Hepatocyte (in vitro differentiated cells): ENCODE results near the gene TBL3. TPM values are rescaled to one million over a fixed set of nuclear protein-coding genes. Genes with fewer than 3 reads are reported as not detected.

Experiments
- DNase-seq: peaks from one replicate; pipeline ENCODE4 v3.0.0-alpha.2; 2016; ENCODE audit warnings: low spot score
- H2AFZ ChIP-seq: fragments of 200-600 bp; sonication (generic); 2 replicates; pipeline ENCODE4 v1.6.0; 2016; ENCODE audit warnings: antibody characterized with exemption, mild to moderate bottlenecking
- H3K27ac ChIP-seq: fragments of 200-600 bp; sonication (generic); 2 replicates; pipeline ENCODE4 v1.5.1; 2016; ENCODE audit warnings: mild to moderate bottlenecking
- H3K27me3 ChIP-seq: fragments of 200-600 bp; sonication (generic); 2 replicates; pipeline ENCODE4 v1.6.1; 2016
- H3K36me3 ChIP-seq: fragments of 200-600 bp; sonication (generic); replicated peaks from 2 replicates; pipeline ENCODE4 v1.5.1; 2016; ENCODE audit warnings: low read depth; ENCODE audit not compliant: insufficient read depth
- H3K4me1 ChIP-seq: fragments of 200-600 bp; sonication (generic); 2 replicates; pipeline ENCODE4 v1.5.1; 2016; ENCODE audit warnings: mild to moderate bottlenecking, moderate library complexity; ENCODE audit not compliant: insufficient read depth
- H3K4me2 ChIP-seq: fragments of 200-600 bp; sonication (generic); 2 replicates; pipeline ENCODE4 v1.6.0; 2016
- H3K4me3 ChIP-seq: fragments of 200-600 bp; sonication (generic); 2 replicates; pipeline ENCODE4 v1.5.1; 2016; ENCODE audit warnings: mild to moderate bottlenecking
- H3K79me2 ChIP-seq: fragments of 200-600 bp; sonication (generic); 2 replicates; pipeline ENCODE4 v1.6.0; 2017; ENCODE audit warnings: mild to moderate bottlenecking
- H3K9me2 ChIP-seq: fragments of 200-600 bp; sonication (generic); replicated peaks from 2 replicates; pipeline ENCODE4 v1.6.0; 2017; ENCODE audit warnings: mild to moderate bottlenecking; ENCODE audit not compliant: insufficient read depth
- H3K9me3 ChIP-seq: fragments of 200-600 bp; sonication (generic); 2 replicates; pipeline ENCODE4 v1.5.1; 2016; ENCODE audit warnings: low read depth, mild to moderate bottlenecking
- H4K20me1 ChIP-seq: fragments of 200-600 bp; sonication (generic); 2 replicates; pipeline ENCODE4 v1.6.0; 2016; ENCODE audit warnings: mild to moderate bottlenecking; ENCODE audit not compliant: insufficient read depth, poor library complexity, severe bottlenecking
- EZH2 ChIP-seq: fragments of 200-600 bp; sonication (generic); IDR thresholded peaks from 2 replicates; pipeline ENCODE4 v1.6.1; 2016; ENCODE audit warnings: antibody characterized with exemption, mild to moderate bottlenecking, borderline replicate concordance
- EZH2phosphoT487 ChIP-seq: fragments of 200-600 bp; sonication (generic); IDR thresholded peaks from one replicate; pipeline ENCODE4 v1.6.1; 2018; ENCODE audit warnings: antibody characterized with exemption, mild to moderate bottlenecking, low read depth, moderate library complexity; ENCODE audit not compliant: unreplicated experiment, severe bottlenecking
- WGBS: methylation state at CpG from one replicate; pipeline ENCODE4 v1.1.6; 2016; ENCODE audit warnings: low lambda C conversion rate; ENCODE audit errors: missing lambda C conversion rate; 5-methylcytosine and 5-hydroxymethylcytosine counted together
- polyA plus RNA-seq: library from polyadenylated mRNA; unstranded; fragments of >200 nt; fragmentation: Nextera tagmentation; extraction: Ambion mirVana; gene quantifications from 2 replicates; pipeline ENCODE4 v1.2.1, GENCODE V29; 2016
- total RNA-seq: library from RNA; depleted of rRNA; stranded (reverse); fragments of >200 nt; gene quantifications from 2 replicates; pipeline ENCODE4 v1.2.3, GENCODE V29; 2014
- TF ChIP-seq, protein P1 (sequence below): fragments of 200-600 bp; sonication (generic); IDR thresholded peaks from 2 replicates; pipeline ENCODE4 v1.5.1; 2016; ENCODE audit warnings: antibody characterized with exemption, mild to moderate bottlenecking; ENCODE audit not compliant: poor library complexity

Gene TBL3
- total and polyA plus RNA-seq, 2 experiments from 2014 or later: 24.2 to 48.5 TPM

DNA sequence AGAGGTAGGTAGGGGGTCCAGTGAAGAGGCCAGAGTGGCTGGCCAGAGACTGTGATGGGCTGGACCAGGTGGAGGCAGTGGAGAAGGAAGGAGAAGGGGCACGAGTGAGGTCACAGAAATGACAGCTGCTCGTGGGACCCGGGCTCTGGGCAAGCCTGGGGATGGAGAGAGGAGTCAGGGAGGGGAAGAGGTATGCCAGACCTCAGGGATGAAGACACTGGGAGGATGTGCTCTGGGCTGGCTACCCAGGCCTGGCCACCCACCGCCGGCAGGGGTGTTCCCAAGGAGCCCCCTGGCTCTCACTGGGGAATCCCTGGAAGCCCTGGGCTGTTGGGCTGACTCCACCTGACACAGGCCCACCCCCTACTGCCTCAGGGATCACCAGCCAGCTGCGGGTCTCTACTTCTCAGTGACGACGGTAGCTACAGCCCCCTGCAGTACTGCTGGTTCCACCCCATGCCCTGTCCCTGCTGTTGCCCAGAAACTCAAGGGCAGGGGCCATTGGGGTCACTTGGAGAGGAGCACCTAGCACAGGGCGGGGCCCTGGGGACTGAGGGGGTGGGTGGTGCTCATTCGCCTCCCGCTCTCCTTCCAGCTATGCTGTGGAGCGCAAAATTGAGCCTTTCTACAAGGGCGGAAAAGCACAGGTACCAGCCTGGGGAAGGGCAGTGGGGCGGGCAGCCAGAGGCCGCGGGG lies 1.8 kb downstream of the TBL3 start:
- DNase-seq: no peak
- H2AFZ ChIP-seq: no peak overlapping the region
- H4K20me1 ChIP-seq: no peaks in the 10 kb centered on the region
- TF ChIP-seq, protein P1, sequence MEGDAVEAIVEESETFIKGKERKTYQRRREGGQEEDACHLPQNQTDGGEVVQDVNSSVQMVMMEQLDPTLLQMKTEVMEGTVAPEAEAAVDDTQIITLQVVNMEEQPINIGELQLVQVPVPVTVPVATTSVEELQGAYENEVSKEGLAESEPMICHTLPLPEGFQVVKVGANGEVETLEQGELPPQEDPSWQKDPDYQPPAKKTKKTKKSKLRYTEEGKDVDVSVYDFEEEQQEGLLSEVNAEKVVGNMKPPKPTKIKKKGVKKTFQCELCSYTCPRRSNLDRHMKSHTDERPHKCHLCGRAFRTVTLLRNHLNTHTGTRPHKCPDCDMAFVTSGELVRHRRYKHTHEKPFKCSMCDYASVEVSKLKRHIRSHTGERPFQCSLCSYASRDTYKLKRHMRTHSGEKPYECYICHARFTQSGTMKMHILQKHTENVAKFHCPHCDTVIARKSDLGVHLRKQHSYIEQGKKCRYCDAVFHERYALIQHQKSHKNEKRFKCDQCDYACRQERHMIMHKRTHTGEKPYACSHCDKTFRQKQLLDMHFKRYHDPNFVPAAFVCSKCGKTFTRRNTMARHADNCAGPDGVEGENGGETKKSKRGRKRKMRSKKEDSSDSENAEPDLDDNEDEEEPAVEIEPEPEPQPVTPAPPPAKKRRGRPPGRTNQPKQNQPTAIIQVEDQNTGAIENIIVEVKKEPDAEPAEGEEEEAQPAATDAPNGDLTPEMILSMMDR: no peak
- TF ChIP-seq EZH2 (no peak), EZH2phosphoT487 (no peak)
- H3K9me2 ChIP-seq: no peaks in the 10 kb centered on the region
- peak overlapping the region; percentile 90 for H3K4me2 ChIP-seq
- H3K27me3 ChIP-seq: peaks cover 1% of the 10 kb centered on the region
- WGBS: 95% methylated on average over 14 of the region's 16 CpGs
- no peak overlapping the region for H3K4me3 ChIP-seq
- no peaks in the 10 kb centered on the region for H3K36me3 ChIP-seq
- H3K27ac ChIP-seq: no peak overlapping the region
- peaks cover 11% of the 10 kb centered on the region for H3K4me1 ChIP-seq
- H3K79me2 ChIP-seq: peaks cover 26% of the 10 kb centered on the region
- no peaks in the 10 kb centered on the region for H3K9me3 ChIP-seq

DNA sequence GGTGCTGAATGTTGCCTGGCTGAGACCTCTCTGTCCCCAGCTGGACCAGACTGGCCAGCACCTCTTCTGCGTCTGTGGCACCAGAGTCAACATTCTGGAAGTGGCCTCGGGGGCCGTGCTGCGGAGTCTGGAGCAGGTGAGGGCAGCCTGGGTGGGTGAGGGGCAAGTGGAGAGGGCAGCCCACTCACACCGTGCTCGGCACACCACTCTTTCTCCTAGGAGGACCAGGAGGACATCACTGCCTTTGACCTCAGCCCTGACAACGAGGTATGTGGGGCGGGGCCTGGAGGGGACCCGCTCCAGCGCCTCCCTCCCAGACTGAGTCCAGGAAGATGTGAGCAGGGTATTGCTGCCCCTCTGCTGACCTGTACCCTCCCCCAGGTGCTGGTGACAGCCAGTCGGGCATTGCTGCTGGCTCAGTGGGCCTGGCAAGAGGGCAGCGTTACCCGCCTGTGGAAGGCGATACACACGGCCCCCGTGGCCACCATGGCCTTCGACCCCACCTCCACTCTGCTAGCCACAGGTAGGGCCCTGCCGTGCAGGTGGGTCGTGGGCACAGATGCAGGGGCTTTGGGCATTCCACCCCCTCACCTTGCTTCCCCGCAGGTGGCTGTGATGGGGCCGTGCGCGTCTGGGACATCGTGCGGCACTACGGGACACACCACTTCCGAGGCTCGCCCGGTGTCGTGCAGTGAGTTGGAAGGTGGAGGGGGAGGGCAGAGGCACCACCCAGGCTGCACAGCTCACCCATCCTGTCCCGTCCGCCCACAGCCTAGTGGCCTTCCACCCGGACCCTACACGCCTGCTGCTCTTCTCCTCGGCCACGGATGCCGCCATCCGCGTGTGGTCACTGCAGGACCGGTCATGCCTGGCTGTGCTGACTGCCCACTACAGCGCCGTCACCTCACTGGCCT lies 2.6 kb downstream of the TBL3 start:
- Histone ChIP-seq H3K27ac (no peak overlapping the region), H3K27me3 (peaks cover 9% of the 10 kb centered on the region), H3K4me2 (no peak overlapping the region), H3K4me3 (no peak overlapping the region), H3K79me2 (peaks cover 26% of the 10 kb centered on the region), H3K4me1 (peaks cover 13% of the 10 kb centered on the region), H3K9me2 (no peaks in the 10 kb centered on the region), H3K9me3 (no peaks in the 10 kb centered on the region), H3K36me3 (no peaks in the 10 kb centered on the region), H2AFZ (no peak overlapping the region), H4K20me1 (no peaks in the 10 kb centered on the region)
- DNase-seq: no peak
- WGBS: 96% methylated on average over 42 of the region's 42 CpGs
- no peak for TF ChIP-seq EZH2phosphoT487
- TF ChIP-seq EZH2: no peak
- TF ChIP-seq, protein P1: no peak

DNA sequence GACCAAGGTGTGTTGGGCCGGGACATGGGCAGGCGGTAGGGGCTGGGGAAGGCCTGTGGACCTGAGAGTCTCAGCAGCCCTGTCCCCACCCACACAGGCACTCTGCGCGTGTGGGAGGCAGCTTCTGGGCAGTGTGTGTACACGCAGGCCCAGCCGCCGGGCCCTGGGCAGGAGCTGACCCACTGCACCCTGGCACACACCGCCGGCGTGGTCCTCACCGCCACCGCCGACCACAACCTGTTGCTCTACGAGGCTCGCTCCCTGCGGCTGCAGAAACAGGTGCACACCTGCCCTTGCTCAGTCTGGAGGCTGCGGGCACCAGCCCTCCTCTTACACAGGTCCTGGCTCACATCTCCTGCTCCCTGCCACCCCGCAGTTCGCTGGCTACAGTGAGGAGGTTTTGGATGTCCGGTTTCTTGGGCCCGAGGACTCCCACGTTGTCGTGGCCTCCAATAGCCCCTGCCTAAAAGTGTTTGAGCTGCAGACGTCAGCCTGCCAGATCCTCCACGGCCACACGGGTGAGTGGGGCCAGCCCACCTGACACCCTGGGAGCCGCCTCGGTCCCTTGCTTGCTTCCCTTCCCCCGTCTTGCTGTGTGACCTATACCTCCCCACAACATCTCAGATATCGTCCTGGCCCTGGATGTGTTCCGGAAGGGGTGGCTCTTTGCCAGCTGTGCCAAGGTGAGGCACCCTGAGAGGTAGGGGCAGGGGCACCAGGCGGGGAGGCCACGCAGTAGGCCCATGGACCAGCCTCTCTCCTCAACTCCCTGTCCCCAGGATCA lies 3.8 kb downstream of the TBL3 start:
- DNase-seq: no peak
- Histone ChIP-seq H3K9me3 (no peaks in the 10 kb centered on the region), H3K27me3 (peaks cover 22% of the 10 kb centered on the region), H3K4me2 (no peak overlapping the region), H3K4me1 (peaks cover 24% of the 10 kb centered on the region), H3K79me2 (peaks cover 26% of the 10 kb centered on the region), H3K4me3 (no peak overlapping the region), H3K27ac (no peak overlapping the region), H4K20me1 (no peaks in the 10 kb centered on the region), H2AFZ (no peak overlapping the region), H3K9me2 (no peaks in the 10 kb centered on the region), H3K36me3 (no peaks in the 10 kb centered on the region)
- TF ChIP-seq EZH2phosphoT487 (no peak), EZH2 (no peak)
- TF ChIP-seq, protein P1: no peak
- 97% methylated on average over 33 of the region's 33 CpGs for WGBS
